Coronary artery (tissue), 2 donors: ENCODE data around the gene HEATR5A.
"Not testable (repeated sequence)": the region's sequence is repeated elsewhere in the genome, so short reads cannot be mapped to it uniquely, and the experiment has no call there.

Experiments
- DNase-seq: peaks from one replicate; pipeline ENCODE4 v3.0.0-alpha.2; 2017; ENCODE audit warnings: low spot score
- H3K27ac ChIP-seq, 2 donors: fragments of 200-600 bp; sonication (generic); one replicate each; pipeline ENCODE4 v1.5.1; 2016 to 2019
- H3K4me3 ChIP-seq: fragments of 200-600 bp; sonication (generic); 2 replicates; pipeline ENCODE4 v1.5.1; 2016; ENCODE audit warnings: mild to moderate bottlenecking, moderate library complexity
- CTCF ChIP-seq: fragments of 200-600 bp; sonication (generic); IDR thresholded peaks from one replicate; pipeline ENCODE4 v1.5.1; 2019; ENCODE audit warnings: antibody characterized with exemption

Gene HEATR5A

GRCh38 chr14:31391473-31391872, 28.9 kb downstream of the HEATR5A start:
- no peak for TF ChIP-seq CTCF
- no peak overlapping the region for H3K27ac ChIP-seq
- no peak overlapping the region for H3K4me3 ChIP-seq
- DNase-seq, result no peak

- Histone ChIP-seq H3K4me3 (no peak overlapping the region), H3K27ac (no peak overlapping the region)
- no peak for DNase-seq
- no peak for TF ChIP-seq CTCF
Measured at GRCh38 chr14:31389946-31390345, 30.4 kb downstream of the HEATR5A start.

- H3K4me3 ChIP-seq, result no peak overlapping the region
- H3K27ac ChIP-seq, result no peak overlapping the region
- TF ChIP-seq CTCF, result no peak
- no peak for DNase-seq
Measured at GRCh38 chr14:31388687-31389413, 31.5 kb downstream of the HEATR5A start.

GRCh38 chr14:31387091-31387490, 33.3 kb downstream of the HEATR5A start:
- DNase-seq, result no peak
- Histone ChIP-seq H3K27ac (no peak overlapping the region), H3K4me3 (no peak overlapping the region)
- TF ChIP-seq CTCF, result no peak

GRCh38 chr14:31386271-31386670, 34.1 kb downstream of the HEATR5A start:
- no peak overlapping the region for H3K4me3 ChIP-seq
- TF ChIP-seq CTCF, result no peak
- H3K27ac ChIP-seq, result no peak overlapping the region
- no peak for DNase-seq

GRCh38 chr14:31382221-31382620, 38.1 kb downstream of the HEATR5A start:
- Histone ChIP-seq H3K4me3 (no peak overlapping the region), H3K27ac (no peak overlapping the region)
- no peak for TF ChIP-seq CTCF
- DNase-seq, result no peak

GRCh38 chr14:31380106-31380505, 40.2 kb downstream of the HEATR5A start:
- Histone ChIP-seq H3K4me3 (no peak overlapping the region), H3K27ac (no peak overlapping the region)
- TF ChIP-seq CTCF, result no peak
- DNase-seq, result no peak

- not testable (repeated sequence) for DNase-seq, H3K4me3 ChIP-seq, H3K27ac ChIP-seq
Measured at GRCh38 chr14:31379125-31379947, 41.0 kb downstream of the HEATR5A start.
